ENCODE data around the gene DLEC1. TPM values are rescaled to one million over a fixed set of nuclear protein-coding genes. Genes with fewer than 3 reads are reported as not detected.

Gene DLEC1
- total and polyA plus RNA-seq, 9 of the 15 experiments (the other 6 are each of a cell fraction or from before 2014, with no cell fraction given), result 0.07 to 0.08 TPM; not detected in 7

- TF ChIP-seq CUX1 (CRISPR knock-in tag; IDR thresholded peaks at IDR 0.05), result no peak
- no peak for TF ChIP-seq ZKSCAN3 (CRISPR knock-in tag; IDR thresholded peaks at IDR 0.05)
- no peak for TF ChIP-seq MECOM (CRISPR knock-in tag; IDR thresholded peaks at IDR 0.05)
- TF ChIP-seq FOXA1 (IDR thresholded peaks at IDR 0.05; ENCODE audit: borderline replicate concordance), result no peak
- TF ChIP-seq TAF9B (IDR thresholded peaks at IDR 0.05; ENCODE audit: partially characterized antibody), result no peak
- peak; percentile 96 for TF ChIP-seq EGR1 (conservative IDR thresholded peaks at IDR 0.05)
- TF ChIP-seq ATF3 (IDR thresholded peaks at IDR 0.05), result no peak
- no peak for TF ChIP-seq ATF3 (CRISPR knock-in tag; conservative IDR thresholded peaks at IDR 0.05)
- peak; percentile 71 for TF ChIP-seq POLR2B (IDR thresholded peaks at IDR 0.05; ENCODE audit: low read depth, partially characterized antibody)
- TF ChIP-seq MBD1 (CRISPR knock-in tag; IDR thresholded peaks at IDR 0.05), result no peak
- no peak for TF ChIP-seq RBM25 (IDR thresholded peaks at IDR 0.05; ENCODE audit: low read depth, low read length, severe bottlenecking)
- TF ChIP-seq JUND (IDR thresholded peaks at IDR 0.05; ENCODE audit: borderline replicate concordance, low read depth, low read length), result no peak
- TF ChIP-seq JUND (tag; IDR thresholded peaks at IDR 0.05; ENCODE audit: borderline replicate concordance, low read depth, low read length), result no peak
- TF ChIP-seq HMGN3 (IDR thresholded peaks at IDR 0.05; ENCODE audit: borderline replicate concordance, extremely low read depth, insufficient read length, low read depth, low read length), result peak; percentile 75
- peak; percentile 100 for TF ChIP-seq POLR2G (IDR thresholded peaks at IDR 0.05; ENCODE audit: low read depth, low read length)
- TF ChIP-seq ZNF274 (IDR thresholded peaks at IDR 0.05; ENCODE audit: borderline replicate concordance, low read depth, low read length), result no peak
- TF ChIP-seq NCOA1 (IDR thresholded peaks at IDR 0.05; ENCODE audit: low read depth), result no peak
- TF ChIP-seq ZNF584 (CRISPR knock-in tag; IDR thresholded peaks at IDR 0.05; ENCODE audit: low read depth), result no peak
These were observed 99.6 kb downstream of the DLEC1 start, which contains the start of gene MYD88 (continued) for GRCh38 chr3:38138349-38139190.
